GM19035 (cell line): ENCODE results near the gene TENT5A.
"Not testable (repeated sequence)": the region's sequence is repeated elsewhere in the genome, so short reads cannot be mapped to it uniquely, and the experiment has no call there.

Source experiments
- ATAC-seq: cut with Tn5 transposase; IDR thresholded peaks from one replicate; pipeline ENCODE4 v1.9.1; 2021; ENCODE audit not compliant: unreplicated experiment

TENT5A gene

DNA sequence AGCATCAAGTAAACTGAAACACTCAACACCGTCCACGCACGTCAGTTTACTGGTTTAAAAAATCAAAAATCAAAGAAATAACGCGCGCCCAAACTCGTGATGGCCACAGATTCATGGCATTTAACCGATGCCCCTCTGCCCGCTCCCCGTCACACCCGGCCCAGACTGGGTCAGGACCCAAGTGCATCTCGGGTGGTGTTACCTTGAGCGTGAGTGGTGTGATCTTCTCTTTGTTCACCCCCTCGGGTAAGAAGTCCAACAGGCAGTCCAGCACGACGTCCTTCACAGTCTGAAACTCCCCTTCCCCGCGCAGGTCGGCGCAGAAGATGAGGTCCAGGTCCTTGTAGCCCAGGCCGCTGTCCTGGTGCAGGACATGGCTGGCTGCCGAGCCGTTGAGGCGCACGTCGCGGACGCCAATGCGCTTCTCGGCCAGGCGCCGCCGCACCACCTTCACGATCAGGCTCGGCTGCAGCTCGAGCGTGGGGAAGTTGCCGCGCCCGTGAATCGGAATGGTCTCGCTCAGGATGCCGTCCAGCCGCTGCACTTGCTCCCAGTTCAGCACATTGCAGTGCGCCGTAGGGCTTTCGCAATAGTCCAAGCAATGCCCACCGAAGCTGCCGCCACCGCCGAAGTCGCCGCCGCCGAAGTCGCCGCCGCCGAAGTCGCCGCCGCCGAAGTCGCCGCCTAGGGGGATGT, 945 bp downstream of the TENT5A start:
- ATAC-seq: peak; percentile 14

- ATAC-seq: no peak
These were observed 1.6 kb downstream of the TENT5A start for GRCh38 chr6:81750681-81751387.

DNA sequence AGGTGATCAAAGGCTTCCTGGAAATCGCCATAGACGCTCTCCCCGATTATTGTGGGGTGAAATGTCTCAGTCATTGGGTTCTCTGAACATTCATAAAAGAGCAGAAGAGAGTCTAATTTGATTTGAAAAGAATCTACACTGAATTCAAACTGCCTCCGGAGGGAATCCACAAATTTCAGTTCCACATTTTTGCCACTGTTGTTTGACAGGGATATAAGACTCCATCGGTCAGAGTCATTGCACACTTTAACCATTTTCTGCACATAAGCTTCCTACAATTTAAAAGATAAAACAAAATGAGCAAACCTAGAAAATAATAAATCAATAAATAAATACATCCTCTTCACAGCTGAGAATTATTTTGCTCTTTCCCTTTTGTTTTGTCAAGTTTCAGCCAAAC, 2.3 kb downstream of the TENT5A start:
- no peak for ATAC-seq

GRCh38 chr6:81749707-81750106, 2.8 kb downstream of the TENT5A start:
- no peak for ATAC-seq

DNA sequence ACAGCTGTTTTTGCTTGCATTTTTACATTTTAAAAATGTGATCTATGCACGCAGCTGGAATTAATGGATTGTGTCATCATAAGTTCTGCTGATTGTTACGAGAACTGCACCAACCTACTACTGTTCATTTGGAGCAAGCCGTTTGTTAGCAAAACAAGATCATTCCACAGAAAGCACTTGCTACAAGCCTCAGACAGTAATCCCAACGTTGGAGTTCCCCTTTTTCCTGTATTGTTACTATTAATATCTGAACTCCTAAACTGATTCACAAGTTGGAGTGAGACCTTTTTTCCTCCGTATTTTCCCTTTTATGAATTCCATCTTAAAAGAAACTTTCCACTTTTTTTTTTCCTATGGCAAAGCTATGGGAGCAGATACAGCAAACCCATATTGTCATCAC, 3.5 kb downstream of the TENT5A start:
- ATAC-seq: no peak

- no peak for ATAC-seq
These were observed 5.2 kb downstream of the TENT5A start for GRCh38 chr6:81747327-81747726.

DNA sequence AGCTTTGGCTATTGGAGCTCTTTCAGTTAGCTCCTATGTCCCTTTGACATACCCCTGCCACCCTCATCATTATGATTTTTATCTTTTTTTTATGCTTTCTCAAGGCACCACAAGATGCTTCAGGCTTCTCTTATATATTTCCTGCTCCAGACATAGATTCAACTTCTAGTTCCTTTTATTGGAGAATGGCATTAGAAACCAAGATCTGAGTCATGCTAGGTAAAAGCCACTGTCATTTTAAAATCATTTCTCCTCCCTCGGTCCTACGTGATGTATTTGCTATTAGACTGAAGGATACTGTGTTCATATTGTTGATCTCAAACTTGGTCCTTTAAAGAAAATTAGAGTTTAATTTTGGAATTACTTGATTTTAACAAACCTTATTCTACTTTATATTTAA, 8.3 kb downstream of the TENT5A start:
- ATAC-seq: no peak

DNA sequence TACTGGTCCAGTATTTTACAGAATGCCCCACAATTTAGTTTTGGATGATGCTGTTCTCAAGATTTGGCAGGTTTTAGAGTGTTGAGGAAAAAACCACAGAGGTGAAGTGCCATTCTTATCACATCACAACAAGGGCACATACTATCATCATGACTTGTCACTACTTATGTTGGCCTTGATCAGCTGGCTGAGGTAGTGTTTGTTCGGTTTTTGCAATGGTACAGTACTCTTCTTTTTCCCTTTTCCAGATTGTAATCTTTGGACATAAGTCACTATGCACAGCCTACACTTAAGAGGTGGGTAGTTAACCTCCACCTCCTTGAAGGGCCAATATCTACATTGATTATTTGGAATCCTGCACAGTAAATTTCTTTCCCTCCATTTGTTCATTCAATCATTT, 8.8 kb downstream of the TENT5A start:
- no peak for ATAC-seq

- no peak for ATAC-seq
These were observed 10.8 kb downstream of the TENT5A start for GRCh38 chr6:81741689-81742088.

DNA sequence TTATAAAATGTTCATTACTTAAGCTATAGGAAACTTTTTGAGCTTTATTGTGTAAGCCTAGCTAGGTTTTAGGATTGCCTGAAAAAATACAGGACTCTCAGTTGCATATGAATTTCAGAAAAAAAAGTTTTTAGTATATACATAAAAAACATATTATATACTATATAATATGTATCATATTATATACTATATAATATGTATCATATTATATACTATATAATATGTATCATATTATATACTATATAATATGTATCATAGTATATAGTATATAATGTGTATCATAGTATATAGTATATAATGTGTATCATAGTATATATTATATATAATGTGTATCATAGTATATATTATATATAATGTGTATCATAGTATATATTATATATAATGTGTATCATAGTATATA, 11.9 kb downstream of the TENT5A start:
- ATAC-seq: not testable (repeated sequence)

GRCh38 chr6:81739230-81740195, 13.0 kb downstream of the TENT5A start:
- ATAC-seq: no peak

DNA sequence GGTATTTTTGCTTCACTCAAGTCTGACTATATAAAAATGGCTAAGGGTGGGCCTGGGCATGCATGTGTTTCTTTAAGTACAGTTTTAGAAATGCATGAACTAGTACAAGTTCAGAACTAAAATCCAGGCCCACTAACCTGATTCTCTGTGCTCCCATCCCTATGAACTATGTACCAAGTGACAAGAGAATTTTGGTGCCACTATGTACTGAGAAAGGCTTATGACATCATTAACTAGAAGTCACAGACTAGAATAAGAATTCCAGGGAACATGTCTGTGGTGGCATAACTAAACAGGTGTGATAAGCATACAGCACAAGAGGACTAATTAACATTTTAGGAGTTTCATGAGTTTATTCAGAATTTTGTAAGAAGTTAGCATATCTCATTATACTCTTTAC, 16.1 kb downstream of the TENT5A start:
- no peak for ATAC-seq

GRCh38 chr6:81735756-81736380, 16.6 kb downstream of the TENT5A start:
- no peak for ATAC-seq

- ATAC-seq: no peak
These were observed 17.9 kb downstream of the TENT5A start for GRCh38 chr6:81734500-81735150.

GRCh38 chr6:81734081-81734480, 18.4 kb downstream of the TENT5A start:
- no peak for ATAC-seq

GRCh38 chr6:81731814-81732213, 20.7 kb downstream of the TENT5A start:
- ATAC-seq: no peak

DNA sequence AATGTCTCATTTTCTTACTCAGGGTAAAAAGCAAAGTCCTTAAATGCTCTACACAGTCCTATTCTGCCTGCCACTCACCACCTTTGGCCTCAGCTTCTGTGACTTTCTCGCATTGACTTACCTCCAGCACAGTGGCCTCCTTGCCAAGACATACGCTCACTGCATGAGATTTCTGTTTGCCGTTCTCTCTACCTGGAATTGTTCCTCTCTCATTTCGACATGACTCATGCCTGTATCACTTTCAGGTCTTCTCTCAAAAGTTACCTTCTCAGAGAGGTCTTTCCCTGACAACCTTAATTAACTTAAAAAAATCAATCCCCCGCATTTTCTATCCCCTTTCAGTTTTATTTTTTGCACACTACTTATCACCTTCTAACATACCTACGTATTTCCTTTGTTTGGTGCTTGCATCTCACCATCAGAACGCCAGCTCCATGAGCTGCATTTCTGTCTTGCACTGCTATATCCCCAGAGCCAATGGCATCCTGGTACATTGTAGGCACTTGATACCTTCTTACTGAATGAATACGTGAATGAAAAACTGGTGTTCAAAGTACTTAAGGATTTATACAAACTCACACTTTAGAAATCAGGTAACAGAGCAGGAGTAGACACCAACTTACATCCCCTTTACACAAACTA, 24.5 kb downstream of the TENT5A start:
- no peak for ATAC-seq

GRCh38 chr6:81725127-81725526, 27.4 kb downstream of the TENT5A start:
- no peak for ATAC-seq

DNA sequence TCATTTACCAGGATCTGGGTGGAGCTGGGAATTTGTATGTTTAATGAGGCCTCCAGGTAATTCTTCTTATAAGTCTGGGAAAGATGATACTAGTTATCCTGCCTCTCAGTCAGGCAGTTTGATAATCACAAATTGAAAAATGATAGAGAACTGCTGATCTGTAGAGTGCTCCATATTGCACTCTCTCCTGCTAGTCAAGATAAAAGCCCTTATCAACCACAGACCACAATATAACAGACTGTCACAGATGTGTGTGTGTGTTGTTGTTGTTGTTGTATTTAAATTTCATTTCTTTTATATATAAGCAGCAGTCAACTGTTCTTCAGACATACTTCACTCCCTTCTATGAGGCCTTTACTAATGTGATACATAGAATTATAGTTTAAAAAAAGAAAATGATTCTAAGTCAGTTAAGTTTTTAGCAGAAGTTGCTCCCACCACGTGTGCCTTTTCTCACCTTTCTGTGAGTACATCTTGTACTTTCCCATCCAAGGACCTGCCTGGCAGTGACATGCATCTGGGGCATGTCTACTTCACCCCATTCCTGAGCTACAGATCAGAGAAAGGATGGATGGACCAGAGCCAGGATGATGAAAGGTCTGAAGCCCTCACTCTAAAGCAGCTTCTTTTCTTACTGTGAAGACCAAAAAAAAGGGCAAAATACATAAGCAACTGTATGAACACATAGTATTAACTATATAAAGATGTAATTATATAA, 29.8 kb downstream of the TENT5A start:
- no peak for ATAC-seq

DNA sequence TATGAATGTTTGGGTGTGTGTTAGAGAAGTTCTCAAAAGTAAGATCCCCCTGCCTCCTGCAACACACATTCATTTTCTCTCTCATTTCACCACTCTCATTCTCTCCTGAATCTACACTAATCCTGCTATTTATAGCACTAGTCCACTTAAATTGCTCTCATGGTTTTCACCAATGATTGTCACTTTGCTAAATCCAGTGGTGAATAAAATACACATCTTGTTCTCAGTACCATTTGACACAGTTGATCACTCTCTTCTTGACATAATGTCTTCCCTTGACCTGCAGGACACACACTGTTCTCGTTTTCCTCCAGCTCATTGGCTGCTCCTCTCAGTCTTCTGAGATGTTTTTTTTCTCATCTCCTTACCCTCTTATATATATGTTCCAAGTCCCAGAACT, 32.1 kb downstream of the TENT5A start:
- no peak for ATAC-seq
